Nephron (organoid): ENCODE measurements around the gene ROBO4.

Experiments used
- H3K27ac Mint-ChIP-seq, 3 experiments: 2 replicates each; pipeline ENCODE4 v1.8.0; 2020; ENCODE audit warnings: mixed read lengths in 3 of 3, mild to moderate bottlenecking in 2 of 3, moderate library complexity in 1 of 3
- H3K27me3 Mint-ChIP-seq: 2 replicates; pipeline ENCODE4 v1.8.0; 2021; ENCODE audit warnings: low read depth, mild to moderate bottlenecking, moderate library complexity, mixed read lengths
- H3K36me3 Mint-ChIP-seq: 2 replicates; pipeline ENCODE4 v1.8.0; 2020; ENCODE audit warnings: low read depth, mixed read lengths
- H3K4me1 Mint-ChIP-seq: 2 replicates; pipeline ENCODE4 v1.8.0; 2020; ENCODE audit warnings: mixed read lengths
- H3K4me3 Mint-ChIP-seq, 3 experiments: 2 replicates each; pipeline ENCODE4 v1.8.0; 2020; ENCODE audit warnings: mild to moderate bottlenecking in 3 of 3, mixed read lengths in 3 of 3, moderate library complexity in 2 of 3
- H3K9me3 Mint-ChIP-seq: 2 replicates; pipeline ENCODE4 v1.8.0; 2020; ENCODE audit warnings: mixed read lengths
- TF ChIP-seq, protein P1 (sequence below), 3 experiments: fragments of 200-600 bp; sonication (generic); IDR thresholded peaks; one replicate each; pipeline ENCODE4 v1.5.0; 2021; ENCODE audit warnings: antibody characterized with exemption in 3 of 3; ENCODE audit not compliant: unreplicated experiment in 3 of 3

ROBO4 gene

DNA sequence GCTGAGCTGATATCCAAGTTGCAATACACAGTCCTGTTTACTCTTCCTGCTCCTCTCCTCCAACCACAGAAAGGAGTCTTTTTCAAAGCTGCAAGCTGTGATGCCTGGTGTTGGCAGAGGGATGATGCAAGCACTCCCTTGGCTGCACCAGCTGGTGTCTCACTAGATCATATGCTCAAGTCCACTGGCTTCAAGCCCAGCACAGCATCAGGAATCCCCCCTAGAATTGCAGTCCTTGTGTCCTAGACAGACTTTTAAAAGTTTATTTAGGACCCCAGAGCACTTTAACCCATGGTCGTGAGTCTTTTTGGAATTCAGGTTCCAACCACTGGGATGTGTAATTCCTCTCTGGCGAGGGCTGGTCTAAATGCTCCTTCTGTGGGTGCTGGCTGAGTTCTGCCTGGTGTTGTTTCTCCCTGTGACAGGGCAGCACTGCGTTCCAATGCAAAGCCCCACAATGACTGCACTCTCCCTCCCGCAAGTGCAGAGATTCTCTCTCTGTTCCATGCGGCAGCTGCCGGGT is 19.5 kb upstream of the ROBO4 start:
- Mint-ChIP-seq H3K36me3 (no peaks in the 10 kb centered on the region), H3K9me3 (peaks cover 16% of the 10 kb centered on the region), H3K27ac (peak overlapping the region in 1 of 3 experiments; percentile 10), H3K4me3 (no peak overlapping the region), H3K27me3 (peaks cover 8% of the 10 kb centered on the region), H3K4me1 (peaks cover 28% of the 10 kb centered on the region)
- TF ChIP-seq, protein P1, sequence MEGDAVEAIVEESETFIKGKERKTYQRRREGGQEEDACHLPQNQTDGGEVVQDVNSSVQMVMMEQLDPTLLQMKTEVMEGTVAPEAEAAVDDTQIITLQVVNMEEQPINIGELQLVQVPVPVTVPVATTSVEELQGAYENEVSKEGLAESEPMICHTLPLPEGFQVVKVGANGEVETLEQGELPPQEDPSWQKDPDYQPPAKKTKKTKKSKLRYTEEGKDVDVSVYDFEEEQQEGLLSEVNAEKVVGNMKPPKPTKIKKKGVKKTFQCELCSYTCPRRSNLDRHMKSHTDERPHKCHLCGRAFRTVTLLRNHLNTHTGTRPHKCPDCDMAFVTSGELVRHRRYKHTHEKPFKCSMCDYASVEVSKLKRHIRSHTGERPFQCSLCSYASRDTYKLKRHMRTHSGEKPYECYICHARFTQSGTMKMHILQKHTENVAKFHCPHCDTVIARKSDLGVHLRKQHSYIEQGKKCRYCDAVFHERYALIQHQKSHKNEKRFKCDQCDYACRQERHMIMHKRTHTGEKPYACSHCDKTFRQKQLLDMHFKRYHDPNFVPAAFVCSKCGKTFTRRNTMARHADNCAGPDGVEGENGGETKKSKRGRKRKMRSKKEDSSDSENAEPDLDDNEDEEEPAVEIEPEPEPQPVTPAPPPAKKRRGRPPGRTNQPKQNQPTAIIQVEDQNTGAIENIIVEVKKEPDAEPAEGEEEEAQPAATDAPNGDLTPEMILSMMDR (IDR thresholded peaks at IDR 0.05; ENCODE audit: unreplicated experiment in 3 of 3): no peak

DNA sequence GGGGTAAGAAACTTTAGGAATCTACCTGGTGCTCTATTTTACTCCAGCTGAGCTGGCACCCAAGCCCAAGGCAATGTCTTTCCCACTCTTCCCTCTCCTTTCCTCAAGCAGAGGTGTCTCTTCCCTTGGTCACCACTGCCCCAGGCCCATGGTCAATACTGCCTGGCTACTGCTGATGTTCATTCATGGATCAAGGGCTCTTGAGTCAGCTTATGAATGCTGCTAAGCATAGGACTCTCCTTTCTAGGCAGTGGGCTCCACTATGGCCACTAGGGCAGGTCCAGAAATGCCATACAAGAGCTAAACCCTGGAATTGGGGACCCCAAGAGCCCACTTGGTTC is 18.7 kb upstream of the ROBO4 start:
- TF ChIP-seq, protein P1 (IDR thresholded peaks at IDR 0.05; ENCODE audit: unreplicated experiment in 3 of 3): no peak
- peaks cover 8% of the 10 kb centered on the region for H3K27me3 Mint-ChIP-seq
- H3K27ac Mint-ChIP-seq: no peak overlapping the region
- H3K4me1 Mint-ChIP-seq: peaks cover 28% of the 10 kb centered on the region
- H3K4me3 Mint-ChIP-seq: no peak overlapping the region
- H3K9me3 Mint-ChIP-seq: peaks cover 25% of the 10 kb centered on the region
- H3K36me3 Mint-ChIP-seq: peaks cover 5% of the 10 kb centered on the region

DNA sequence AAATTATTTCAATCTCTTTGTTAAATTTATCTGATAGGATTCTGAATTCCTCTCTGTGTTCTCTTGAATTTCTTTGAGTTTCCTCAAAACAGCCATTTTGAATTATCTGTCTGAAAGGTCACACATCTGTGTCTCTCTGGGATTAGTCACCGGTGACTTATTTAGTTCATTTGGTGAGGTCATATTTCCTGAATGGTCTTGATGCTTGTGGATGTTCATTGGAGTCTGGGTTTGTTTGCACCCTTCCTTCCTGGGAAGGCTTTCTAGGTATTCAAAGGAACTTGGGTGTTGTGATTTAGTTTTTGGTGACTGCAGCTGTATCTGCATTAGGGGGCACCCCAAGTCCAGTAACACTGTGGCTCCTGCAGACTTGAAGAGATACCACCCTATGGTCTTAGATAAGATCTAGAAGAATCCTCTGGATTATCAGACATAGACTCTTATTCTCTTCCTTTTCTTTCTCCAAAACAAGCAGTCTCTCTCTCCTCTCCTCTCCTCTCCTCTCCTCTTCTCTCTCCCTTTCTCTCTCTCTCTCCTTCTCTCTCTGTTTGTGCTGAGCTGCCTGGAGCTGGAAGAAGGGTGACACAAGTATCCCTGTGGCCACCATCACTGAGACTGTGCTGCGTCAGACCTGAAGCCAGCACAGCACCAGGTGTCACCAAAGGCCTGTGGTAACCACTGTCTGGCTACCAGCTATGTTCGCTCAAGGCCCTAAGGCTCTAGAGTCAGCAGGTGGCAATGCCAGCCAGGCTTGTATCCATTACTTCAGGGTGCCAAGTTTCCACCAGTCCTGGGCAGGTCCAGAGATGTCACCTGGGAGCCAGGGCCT is 18.1 kb upstream of the ROBO4 start:
- H3K9me3 Mint-ChIP-seq: peaks cover 26% of the 10 kb centered on the region
- peaks cover 28% of the 10 kb centered on the region for H3K4me1 Mint-ChIP-seq
- TF ChIP-seq, protein P1 (IDR thresholded peaks at IDR 0.05; ENCODE audit: unreplicated experiment in 3 of 3): no peak
- H3K36me3 Mint-ChIP-seq: peaks cover 5% of the 10 kb centered on the region
- no peak overlapping the region for H3K27ac Mint-ChIP-seq
- no peak overlapping the region for H3K4me3 Mint-ChIP-seq
- H3K27me3 Mint-ChIP-seq: peaks cover 8% of the 10 kb centered on the region

DNA sequence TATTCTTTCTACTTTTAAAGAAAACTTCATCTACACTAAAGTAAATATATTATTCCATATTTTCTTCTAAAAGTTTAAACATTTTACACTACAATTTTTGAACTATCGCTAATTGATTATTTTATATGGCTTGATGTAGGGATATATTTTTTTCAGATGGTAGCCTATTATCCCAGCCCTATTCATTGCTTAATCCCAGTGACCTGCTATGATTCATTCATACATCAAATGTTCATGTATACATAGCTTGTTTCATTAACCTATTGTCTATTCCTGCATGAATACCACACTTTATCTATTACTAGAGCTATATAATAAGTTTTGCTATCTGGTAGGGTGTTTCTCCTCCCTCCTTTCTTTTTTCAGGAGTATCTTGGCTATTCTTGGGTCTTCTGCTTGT is 5.0 kb upstream of the ROBO4 start:
- peaks cover 7% of the 10 kb centered on the region for H3K9me3 Mint-ChIP-seq
- TF ChIP-seq, protein P1 (IDR thresholded peaks at IDR 0.05; ENCODE audit: unreplicated experiment in 3 of 3): no peak
- H3K4me1 Mint-ChIP-seq: peaks cover 28% of the 10 kb centered on the region
- peaks cover 16% of the 10 kb centered on the region for H3K27me3 Mint-ChIP-seq
- H3K27ac Mint-ChIP-seq: no peak overlapping the region
- H3K4me3 Mint-ChIP-seq: no peak overlapping the region
- no peaks in the 10 kb centered on the region for H3K36me3 Mint-ChIP-seq

DNA sequence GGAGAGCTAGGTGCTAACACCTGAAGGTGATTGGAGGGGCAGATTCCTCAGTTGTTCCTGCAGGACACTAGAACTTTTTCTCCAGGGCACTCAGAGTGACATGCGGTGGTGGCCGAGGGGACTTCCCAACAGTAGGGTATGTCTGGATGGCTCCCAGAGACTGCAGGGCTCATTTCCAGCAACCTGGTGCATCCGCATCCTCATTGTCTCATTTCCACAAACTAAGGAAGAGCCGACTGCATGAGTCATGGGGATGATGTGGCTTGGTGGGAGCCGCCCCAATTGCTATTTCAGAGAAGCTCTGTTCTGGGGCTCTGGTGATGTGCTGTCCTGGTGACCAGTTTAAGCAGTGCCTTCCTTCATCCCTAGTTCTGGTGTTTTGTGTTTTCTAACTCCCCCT is 2.8 kb upstream of the ROBO4 start:
- Mint-ChIP-seq H3K4me1 (peaks cover 35% of the 10 kb centered on the region), H3K9me3 (peaks cover 4% of the 10 kb centered on the region), H3K27ac (peak overlapping the region in 2 of 3 experiments; percentile 21 to 58), H3K36me3 (no peaks in the 10 kb centered on the region), H3K4me3 (no peak overlapping the region), H3K27me3 (peaks cover 15% of the 10 kb centered on the region)
- TF ChIP-seq, protein P1 (IDR thresholded peaks at IDR 0.05; ENCODE audit: unreplicated experiment in 3 of 3): no peak
